Measurements from ENCODE around the gene MEGF8. TPM values are rescaled to one million over a fixed set of nuclear protein-coding genes. Genes with fewer than 3 reads are reported as not detected.

Gene MEGF8
- total and polyA plus RNA-seq, 9 of the 15 experiments (the other 6 are each of a cell fraction or from before 2014, with no cell fraction given): 0.28 to 13.1 (median 3.0) TPM

- peak; percentile 60 for TF ChIP-seq ZNF512 (tag; IDR thresholded peaks at IDR 0.05)
- TF ChIP-seq NKRF (IDR thresholded peaks at IDR 0.05; ENCODE audit: borderline replicate concordance): 0 out of 2 replicates have a peak, but pooled peaks have one; percentile 15
- 0 out of 2 replicates have a peak, but pooled peaks have one; percentile 25 for TF ChIP-seq TAF7 (tag; IDR thresholded peaks at IDR 0.05)
- TF ChIP-seq CHD4 (IDR thresholded peaks at IDR 0.05; ENCODE audit: insufficient read depth, insufficient replicate concordance, low read depth, low read length, poor library complexity, severe bottlenecking): no peak
- TF ChIP-seq HES1 (IDR thresholded peaks at IDR 0.05; ENCODE audit: low read depth): no peak
- no peak for TF ChIP-seq GTF2B (IDR thresholded peaks at IDR 0.05; ENCODE audit: extremely low read depth, insufficient read length)
- TF ChIP-seq LCOR (CRISPR knock-in tag; IDR thresholded peaks at IDR 0.05): no peak
- TF ChIP-seq SLC30A9 (CRISPR knock-in tag; IDR thresholded peaks at IDR 0.05): no peak
- no peak for TF ChIP-seq MED1 (CRISPR knock-in tag; IDR thresholded peaks at IDR 0.05; ENCODE audit: borderline replicate concordance)
- no peak for TF ChIP-seq TRIM24 (IDR thresholded peaks at IDR 0.05)
- TF ChIP-seq EP300 (IDR thresholded peaks at IDR 0.05; ENCODE audit: low read length): no peak
- TF ChIP-seq ZNF699 (CRISPR knock-in tag; IDR thresholded peaks at IDR 0.05; ENCODE audit: insufficient replicate concordance): no peak
- TF ChIP-seq SAP30 (IDR thresholded peaks at IDR 0.05; ENCODE audit: borderline replicate concordance, insufficient read depth, low read depth, low read length, poor library complexity, severe bottlenecking): peak; percentile 23
- TF ChIP-seq RAD21 (CRISPR knock-in tag; conservative IDR thresholded peaks at IDR 0.05 in 1 of 2, IDR thresholded peaks at IDR 0.05 in 1 of 2): no peak
- no peak for TF ChIP-seq ESRRA (IDR thresholded peaks at IDR 0.05; ENCODE audit: borderline replicate concordance, low read depth)
- no peak for TF ChIP-seq STAT5A (IDR thresholded peaks at IDR 0.05; ENCODE audit: borderline replicate concordance, low read length)
- TF ChIP-seq THRAP3 (IDR thresholded peaks at IDR 0.05; ENCODE audit: borderline replicate concordance): no peak
These were observed 72.1 kb downstream of the MEGF8 start (continued) for GRCh38 chr19:42397263-42398166.

Data from K562 (cell line).